Middle frontal gyrus (tissue), 1 donor: ENCODE results near the gene CPS1.

Source experiments
- DNase-seq: peaks from one replicate; pipeline ENCODE4 v3.0.0-alpha.2; 2015; ENCODE audit warnings: low spot score; ENCODE audit errors: extremely low spot score

CPS1 gene

DNA sequence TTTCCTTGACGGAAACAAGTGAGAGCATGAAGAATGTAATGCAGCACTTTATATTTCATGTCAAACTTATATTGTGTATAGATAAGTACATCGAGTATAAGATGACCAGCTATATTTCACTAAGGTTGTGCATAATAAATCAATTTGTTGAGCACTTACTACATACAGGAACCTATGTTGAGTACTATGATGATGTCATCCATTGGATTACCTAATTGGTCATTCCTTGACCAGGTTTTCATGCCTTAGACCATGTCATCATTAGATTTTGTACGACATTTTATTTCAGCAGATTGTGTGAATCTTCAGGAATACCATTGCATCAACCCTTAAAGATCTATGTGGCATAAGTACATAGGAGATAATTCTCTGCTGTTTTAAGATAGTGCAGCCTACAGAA lies 119.7 kb downstream of the CPS1 start:
- no peak for DNase-seq

DNA sequence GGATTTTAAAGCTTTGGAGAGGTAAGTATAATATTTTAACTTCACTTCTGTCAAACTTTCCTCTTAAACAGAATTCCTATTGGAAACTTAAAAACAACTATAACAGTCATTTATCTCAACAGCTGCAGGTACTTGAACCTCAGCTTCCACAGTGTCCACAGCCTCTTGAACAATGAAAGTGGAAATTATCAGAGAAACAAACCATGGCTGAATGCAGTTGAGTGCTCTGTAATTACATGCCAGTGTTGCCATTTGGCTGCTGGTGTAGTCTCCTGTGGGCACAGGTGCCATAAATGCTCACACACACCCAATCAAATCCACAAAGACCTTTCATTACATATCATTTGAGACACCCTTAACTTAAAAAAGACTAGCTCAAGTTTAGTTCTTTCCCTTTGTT lies 125.1 kb downstream of the CPS1 start:
- no peak for DNase-seq

DNA sequence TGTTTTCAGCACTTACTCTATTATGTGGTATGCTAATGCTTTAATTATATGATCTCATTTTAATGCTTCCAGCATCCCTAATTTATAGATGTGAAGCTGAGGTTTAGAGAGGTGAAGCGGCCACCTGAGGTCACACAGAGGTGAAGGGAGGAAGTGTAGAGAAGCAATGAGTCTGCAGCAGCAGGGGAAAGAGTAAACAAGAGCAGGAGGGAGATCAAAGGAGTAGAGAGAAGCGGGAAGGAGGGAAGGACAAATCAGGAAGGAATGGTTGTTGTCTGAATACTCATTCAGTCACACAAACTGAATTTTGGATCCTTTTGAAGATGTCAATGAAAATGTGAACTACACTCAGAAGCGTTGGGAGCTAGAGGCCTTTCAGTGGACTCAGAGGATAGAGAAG lies 130.0 kb downstream of the CPS1 start:
- no peak for DNase-seq

DNA sequence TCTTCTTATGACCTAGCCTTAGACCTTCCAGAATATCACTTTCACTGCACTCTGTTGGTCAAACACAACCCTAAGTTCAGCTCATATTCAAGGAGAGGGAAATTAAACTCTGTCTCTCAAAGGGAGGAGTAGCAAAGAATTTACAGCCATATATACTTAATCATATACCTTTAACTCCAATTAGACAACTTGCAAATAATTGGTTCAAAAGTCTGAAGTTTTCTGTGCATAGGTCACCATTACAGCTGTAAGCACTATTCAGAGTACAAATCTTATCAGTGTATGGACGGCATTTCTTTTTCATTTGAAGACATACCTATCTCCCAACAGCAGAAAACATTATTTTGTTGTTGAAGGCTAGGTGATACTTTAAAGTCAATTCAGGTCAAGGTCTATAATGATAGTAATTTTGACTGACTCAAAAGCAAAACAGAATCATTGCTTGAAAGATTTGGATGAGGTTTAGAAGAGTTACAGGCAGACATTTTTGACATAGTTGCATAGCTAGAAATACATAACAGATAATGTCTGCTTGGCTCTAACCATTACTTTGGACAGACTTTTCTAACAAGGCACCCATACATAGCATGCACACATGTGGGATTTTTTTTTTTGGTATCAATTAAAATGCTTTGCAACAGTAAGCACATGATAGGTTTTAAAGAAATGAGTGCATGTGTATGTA lies 131.5 kb downstream of the CPS1 start:
- DNase-seq = no peak

GRCh38 chr2:210707900-210708299 lies 151.5 kb downstream of the CPS1 start:
- no peak for DNase-seq

DNA sequence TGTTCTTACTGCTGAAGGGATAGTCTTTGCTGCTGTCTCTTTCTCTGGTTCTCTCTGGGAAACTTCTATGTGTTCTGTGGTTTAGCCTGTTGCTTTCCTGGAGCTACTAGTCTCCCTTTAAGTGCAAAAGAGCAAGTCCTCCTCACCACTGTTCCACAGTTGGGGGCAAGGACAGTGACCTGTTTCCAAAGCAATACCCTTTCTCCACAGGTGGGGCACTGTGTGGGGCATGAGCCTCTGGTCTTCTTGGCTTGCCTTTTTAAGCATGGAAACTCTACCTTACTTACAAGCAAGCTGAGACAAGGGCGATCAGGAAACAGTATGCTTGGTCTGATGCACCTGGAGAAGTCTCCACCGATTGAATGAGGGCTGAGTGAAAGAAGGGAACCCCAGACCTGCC lies 156.7 kb downstream of the CPS1 start:
- no peak for DNase-seq

DNA sequence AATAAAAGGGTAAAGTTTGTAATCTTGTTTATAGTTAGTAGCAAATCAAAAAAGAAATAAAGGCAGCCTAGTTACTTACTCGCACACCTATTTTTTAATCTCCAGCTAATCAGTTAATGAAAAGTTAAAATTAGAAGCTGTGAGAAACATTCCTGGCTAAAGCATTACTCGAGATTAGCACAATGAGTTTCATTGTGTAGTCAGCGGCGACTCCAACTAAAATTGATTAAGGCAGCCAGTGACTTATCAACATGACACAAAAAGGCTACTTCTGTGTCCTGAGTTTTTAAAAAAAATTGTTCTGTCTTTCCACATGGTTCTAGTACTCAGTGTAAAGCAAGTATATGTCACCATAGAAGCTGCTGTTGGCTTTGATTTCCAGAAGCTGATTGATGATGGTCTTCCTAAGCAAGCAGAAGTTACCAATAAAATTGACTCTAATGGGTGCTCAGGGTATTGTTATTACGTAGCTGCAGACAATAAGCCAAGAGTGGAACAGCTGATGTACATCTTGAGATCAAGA lies 159.2 kb downstream of the CPS1 start:
- DNase-seq = no peak

- DNase-seq = no peak
Measured at GRCh38 chr2:210718503-210718902, 162.1 kb downstream of the CPS1 start.

GRCh38 chr2:210722092-210722491 lies 165.7 kb downstream of the CPS1 start:
- no peak for DNase-seq

DNA sequence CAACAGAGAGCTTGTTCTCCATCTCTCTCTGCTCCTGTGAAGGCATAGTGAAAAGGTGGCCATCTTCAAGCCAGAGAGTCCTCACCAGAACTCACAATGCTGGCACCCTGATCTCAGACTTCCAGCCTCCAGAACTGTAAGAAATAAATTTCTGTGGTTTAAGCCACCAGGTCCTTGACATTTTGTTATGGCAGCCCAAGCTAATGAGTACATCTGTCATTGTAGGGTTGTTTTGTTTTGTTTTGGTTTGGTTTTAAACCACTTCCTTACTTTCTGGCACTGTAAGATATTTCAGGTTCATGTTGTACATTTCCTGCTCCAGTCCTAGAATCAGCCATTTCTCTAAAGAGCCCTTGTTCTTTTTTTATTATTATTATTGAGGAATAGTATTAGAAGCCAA lies 171.2 kb downstream of the CPS1 start:
- DNase-seq = no peak
